ENCODE data around the gene ABCC9.

DNA sequence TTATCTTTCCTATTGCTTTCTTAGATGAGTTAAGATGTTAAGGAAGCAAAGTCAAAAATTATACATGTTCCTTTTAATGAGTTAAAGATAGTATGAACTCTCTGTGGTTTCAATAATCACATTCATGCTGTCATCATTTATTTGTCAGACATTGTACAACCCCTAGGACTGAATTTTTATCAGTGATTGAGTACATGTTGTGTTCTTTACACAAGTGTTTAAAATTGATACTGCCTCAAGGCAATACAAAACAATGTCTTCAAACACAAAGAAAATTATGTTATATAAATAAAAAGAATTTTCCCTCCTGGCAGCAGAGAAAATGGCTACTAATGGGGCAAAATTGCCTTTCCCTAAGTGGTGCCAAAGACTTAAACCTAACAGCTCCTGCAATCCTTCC is 132.1 kb downstream of the ABCC9 start:
- TF ChIP-seq, protein P1, sequence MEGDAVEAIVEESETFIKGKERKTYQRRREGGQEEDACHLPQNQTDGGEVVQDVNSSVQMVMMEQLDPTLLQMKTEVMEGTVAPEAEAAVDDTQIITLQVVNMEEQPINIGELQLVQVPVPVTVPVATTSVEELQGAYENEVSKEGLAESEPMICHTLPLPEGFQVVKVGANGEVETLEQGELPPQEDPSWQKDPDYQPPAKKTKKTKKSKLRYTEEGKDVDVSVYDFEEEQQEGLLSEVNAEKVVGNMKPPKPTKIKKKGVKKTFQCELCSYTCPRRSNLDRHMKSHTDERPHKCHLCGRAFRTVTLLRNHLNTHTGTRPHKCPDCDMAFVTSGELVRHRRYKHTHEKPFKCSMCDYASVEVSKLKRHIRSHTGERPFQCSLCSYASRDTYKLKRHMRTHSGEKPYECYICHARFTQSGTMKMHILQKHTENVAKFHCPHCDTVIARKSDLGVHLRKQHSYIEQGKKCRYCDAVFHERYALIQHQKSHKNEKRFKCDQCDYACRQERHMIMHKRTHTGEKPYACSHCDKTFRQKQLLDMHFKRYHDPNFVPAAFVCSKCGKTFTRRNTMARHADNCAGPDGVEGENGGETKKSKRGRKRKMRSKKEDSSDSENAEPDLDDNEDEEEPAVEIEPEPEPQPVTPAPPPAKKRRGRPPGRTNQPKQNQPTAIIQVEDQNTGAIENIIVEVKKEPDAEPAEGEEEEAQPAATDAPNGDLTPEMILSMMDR (IDR thresholded peaks at IDR 0.05), result no peak
- no peak for TF ChIP-seq POLR2A (IDR thresholded peaks at IDR 0.05)
